Caki2 (cell line): ENCODE measurements around the gene GLYATL2. TPM values are rescaled to one million over a fixed set of nuclear protein-coding genes. Genes with fewer than 3 reads are reported as not detected.

Source experiments
- DNase-seq: peaks from one replicate; pipeline ENCODE4 v3.0.0-alpha.2; 2015; ENCODE audit warnings: low read depth
- in situ Hi-C: cut with HindIII; loops from 2 replicates; pipeline ENCODE4 v1.10.0; 2016; ENCODE audit warnings: low sequenced_read_pairs, low pct_unique_long_range_greater_than_20kb, mixed read lengths
- total RNA-seq: library from RNA; depleted of rRNA; stranded (reverse); fragments of >200 nt; shearing (Covaris generic); gene quantifications from 2 replicates; pipeline ENCODE4 v1.2.3, GENCODE V29; 2014; ENCODE audit warnings: low replicate concordance; rRNA removed

Gene GLYATL2
- total RNA-seq, 1 experiment from 2014 or later: 6.4 TPM

DNA sequence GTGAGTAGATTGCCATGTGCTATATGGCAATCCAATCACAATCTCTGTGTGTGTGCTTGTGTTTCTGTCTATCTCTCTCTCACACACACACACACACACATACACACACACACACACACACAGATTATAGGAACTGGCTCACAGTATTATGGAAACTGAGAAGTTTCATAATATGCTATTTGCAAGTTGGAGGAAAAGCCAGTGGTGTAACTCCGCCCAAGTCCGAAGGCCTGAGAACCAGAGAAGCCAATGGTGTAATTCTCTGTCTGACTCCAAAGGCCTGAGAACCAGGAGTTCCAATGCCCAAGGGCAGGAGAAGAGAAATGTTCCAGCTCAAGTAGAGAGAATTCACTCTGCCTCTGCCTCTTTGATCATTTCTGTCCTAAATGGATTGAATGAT is 37.2 kb downstream of the GLYATL2 start:
- in situ Hi-C loops: no loop called here
- DNase-seq: no peak

DNA sequence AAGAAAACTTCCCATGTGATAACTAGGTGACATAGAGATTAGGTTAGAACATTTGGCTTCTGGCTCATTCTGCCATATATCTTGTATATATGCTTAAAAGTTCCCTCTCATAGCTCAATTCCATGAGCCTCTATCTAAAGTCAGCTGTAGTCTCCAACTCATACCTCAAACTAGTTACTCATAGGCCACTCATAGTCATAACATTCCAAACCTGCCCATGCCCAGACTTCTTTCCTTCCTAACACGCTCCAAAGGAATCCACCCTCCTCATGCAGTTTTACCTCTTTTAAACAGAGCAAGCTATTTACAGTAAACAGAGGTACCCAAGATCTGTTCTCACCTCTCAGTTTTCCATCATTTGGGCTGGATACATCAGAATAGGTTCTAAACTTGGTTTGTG is 39.4 kb downstream of the GLYATL2 start:
- in situ Hi-C loops: no loop called here
- DNase-seq: no peak

- in situ Hi-C loops: no loop called here
- DNase-seq: no peak
Measured at GRCh38 chr11:58801974-58802545, 42.4 kb downstream of the GLYATL2 start.

DNA sequence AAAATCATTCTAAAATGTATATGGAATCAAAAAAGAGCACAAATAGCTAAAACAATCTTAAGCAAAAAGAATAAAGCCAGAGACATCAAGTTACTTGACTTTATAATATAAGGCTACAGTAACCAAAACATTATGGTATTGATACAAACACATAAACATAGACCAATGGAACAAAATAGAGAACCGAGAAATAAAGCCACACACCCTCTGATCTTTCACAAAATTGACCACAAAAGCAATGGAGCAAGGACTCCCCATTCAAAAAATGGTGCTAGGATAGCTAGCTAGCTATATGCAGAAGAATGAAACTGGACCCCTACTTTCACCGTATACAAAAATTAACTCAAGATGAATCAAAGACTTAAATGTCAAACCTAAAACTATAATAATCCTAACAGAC is 43.2 kb downstream of the GLYATL2 start:
- DNase-seq: no peak
- in situ Hi-C loops: no loop called here

- in situ Hi-C loops: no loop called here
Measured at GRCh38 chr11:58796333-58796732, 48.2 kb downstream of the GLYATL2 start.

DNA sequence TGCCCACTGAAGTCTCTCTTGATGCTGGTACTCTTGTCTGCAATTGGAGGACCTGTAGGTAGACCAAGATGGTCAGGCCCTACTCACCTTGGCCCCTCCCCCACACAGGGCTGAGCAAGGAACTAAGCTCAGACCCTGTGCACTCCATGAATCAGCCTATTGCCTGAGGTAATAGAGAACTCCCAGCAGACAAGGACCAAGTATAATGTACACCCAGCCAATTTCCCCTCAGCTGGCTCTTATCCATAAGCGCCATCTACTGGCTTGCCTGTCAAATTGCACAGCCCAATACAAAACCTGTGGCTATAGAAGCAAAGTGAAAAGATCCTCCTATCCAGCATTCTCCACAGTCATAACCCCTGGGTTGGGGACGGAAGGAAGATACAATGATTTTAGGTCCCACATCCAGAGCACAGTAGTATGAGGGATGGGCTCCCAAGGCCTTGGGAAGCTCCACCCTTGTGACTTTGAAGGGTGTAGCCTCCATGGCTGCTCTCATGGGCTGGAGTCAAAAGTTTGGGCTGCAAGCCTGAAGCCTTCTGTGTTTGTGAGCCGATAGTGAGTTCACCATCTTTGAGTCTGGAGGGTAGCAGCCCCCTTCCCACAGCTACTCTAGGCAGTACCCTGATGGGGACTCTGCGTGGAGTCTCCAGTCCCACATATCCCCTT is 56.0 kb downstream of the GLYATL2 start:
- in situ Hi-C loops: no loop called here
- no peak for DNase-seq

More at GRCh38 chr11:58796333-58796732, 48.2 kb downstream of the GLYATL2 start:
- DNase-seq: no peak

GRCh38 chr11:58787903-58788302 is 56.6 kb downstream of the GLYATL2 start:
- in situ Hi-C loops: no loop called here
- peak; percentile 79 for DNase-seq

DNA sequence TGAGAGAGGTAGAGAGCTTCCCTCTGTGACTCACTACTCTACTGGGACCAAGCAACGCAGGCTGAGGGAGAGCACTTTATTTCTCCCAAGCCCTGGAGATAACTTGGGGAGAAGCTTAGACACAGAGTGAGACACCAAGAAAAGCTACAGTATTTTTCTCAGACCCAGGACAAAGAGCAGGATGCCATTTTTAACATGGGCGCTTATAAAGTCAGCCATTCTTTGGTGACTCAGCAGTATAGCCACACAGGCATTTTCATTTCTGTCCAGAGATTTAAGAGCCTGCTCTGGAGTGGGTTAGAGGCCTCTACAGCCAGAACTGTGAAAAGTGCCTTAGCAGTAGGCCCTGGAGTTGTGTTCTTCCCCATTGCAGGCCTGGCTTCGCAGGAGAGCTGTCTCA is 57.8 kb downstream of the GLYATL2 start:
- no peak for DNase-seq
- in situ Hi-C loops: no loop called here

DNA sequence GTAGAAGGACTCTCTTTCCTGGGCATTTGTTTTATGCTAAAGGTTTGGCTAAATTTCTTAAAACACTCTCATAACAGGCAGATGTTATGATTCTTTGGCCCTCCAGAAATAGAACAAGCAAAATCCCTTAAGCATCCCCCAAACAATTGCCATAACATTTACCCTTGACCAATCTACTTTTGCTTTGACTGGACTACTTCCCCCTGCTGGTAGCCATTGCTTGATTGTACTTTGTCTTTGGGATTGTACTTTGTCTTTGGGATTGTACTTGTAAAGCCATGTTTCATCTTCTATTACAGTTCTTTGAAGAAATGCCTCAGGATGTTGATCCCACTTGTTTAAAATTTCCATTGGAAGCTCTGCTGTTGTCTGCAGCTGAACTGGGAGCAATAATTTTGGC is 59.5 kb downstream of the GLYATL2 start:
- in situ Hi-C loops: no loop called here
- no peak for DNase-seq

Other genes with a start within 250 kb of the GLYATL2 start
- 0.44 TPM in 1 of 2 replicates, not detected in the other for gene CNTF, start 222.0 kb downstream of the GLYATL2 start, total RNA-seq
- gene GLYAT, start 112.8 kb downstream of the GLYATL2 start, total RNA-seq: not detected in 2 replicates
- not detected in 2 replicates for gene GLYATL1, start 94.8 kb upstream of the GLYATL2 start, total RNA-seq
- not detected in 2 replicates for gene GLYATL1B, start 241.6 kb upstream of the GLYATL2 start, total RNA-seq